ENCODE measurements around the gene TUBA4B.

TUBA4B gene

GRCh38 chr2:219218732-219219701, 34.0 kb upstream of the TUBA4B start, which contains the start of gene ABCB6:
Gene ABCB6 (minus strand): TSS chr2:219218958. CDS start chr2:219218673, 285 bp downstream.
- peak; percentile 80 to 91 for DNase-seq (ENCODE audit: low read depth in 2 of 2)

DNA sequence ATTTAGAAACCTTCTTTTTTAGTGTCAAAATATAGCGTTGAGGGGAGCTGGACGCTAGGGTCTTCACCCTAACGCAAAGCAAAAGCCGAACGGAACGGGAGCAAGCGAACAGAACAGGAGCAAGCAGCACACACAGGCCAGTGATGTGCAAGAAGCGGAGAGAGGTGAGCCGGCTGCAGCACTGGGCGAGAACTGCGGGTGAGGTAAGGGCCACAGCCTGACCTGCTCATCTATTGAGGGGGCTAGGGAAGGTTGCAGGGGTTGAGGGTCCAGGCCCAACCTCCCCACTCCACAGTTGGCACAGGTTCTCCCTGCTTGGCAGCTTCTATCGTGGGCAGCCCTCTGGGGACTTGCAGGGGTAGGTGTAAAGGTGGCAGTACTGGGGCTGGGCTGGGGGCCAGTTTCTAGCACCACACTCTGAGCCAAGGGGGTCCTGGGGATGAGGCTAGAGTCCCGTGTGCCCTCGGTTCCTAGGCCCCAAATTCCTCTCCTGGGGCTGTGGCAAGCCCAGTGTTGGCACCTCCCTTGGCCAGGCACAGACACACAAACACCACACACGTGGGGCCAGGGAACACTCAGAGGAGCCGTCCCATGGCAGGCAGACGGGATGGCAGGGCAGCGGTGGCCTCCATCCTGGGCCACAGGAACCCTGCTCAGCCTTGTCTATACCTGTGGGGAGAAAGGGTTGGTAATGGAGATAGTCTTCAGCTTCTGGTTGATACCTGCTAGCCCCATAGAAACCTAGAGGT, 33.1 kb upstream of the TUBA4B start:
- DNase-seq (ENCODE audit: low read depth in 2 of 2) = no peak

- DNase-seq (ENCODE audit: low read depth in 2 of 2) = no peak
Measured at GRCh38 chr2:219220652-219221402, 32.2 kb upstream of the TUBA4B start.

- DNase-seq (ENCODE audit: low read depth in 2 of 2) = no peak
Measured at GRCh38 chr2:219221957-219222518, 31.0 kb upstream of the TUBA4B start.

DNA sequence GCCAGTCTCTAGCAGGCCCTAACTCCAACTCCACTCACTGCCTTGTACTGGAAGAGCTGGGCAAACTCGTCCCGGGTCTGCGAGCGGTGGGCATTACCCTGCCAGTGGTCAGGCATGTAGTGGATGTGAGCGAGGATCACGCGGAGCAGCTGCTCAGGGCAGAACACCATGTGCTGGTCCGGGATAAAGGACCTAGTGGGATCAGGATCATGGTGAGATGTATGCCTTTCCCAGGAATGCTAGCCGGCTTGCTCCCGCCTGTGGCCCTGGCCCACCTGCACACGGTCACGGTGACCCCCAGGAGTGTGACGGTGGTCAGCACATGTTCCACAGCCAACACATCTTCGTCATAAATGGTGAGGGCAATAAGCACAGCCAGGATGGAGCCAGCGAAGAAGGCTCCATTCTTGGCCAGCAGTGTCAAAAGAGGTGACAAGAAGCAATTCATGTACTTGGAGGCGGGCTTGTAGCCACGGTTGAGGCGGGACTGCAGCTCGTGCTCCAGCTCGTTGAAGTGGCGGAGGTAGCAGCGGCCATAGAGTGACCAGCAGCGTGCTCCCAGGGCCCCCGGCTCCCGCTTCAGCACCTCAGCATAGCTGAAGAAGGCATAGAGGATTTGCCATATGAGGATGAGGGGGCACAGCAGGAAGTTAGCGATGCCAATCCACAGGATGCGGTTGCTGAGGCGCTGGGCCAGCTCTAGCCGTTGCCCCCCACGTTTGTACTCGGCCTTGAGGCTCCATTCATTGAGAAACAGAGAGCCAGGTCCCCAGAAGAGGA, 29.0 kb upstream of the TUBA4B start:
- DNase-seq (ENCODE audit: low read depth in 2 of 2) = no peak

DNA sequence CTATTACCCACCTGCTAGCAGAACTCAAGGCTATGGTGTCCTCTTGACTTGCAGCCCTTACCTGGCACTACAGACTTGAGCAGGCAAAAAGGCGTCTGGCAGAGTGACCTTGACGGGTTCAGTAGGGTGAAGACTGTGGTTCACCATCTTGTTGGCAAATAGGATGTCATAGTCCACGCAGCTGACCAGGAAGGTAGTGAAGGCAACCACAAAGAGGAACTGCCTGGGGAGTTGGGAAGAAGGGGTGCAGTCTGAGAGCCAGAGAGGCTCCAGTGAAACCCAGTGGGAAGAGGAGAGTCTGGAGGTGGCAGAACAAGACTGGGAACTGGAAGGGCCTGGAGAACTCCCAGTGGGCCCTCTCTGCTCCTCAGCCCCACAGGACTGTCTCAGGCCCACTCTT, 27.7 kb upstream of the TUBA4B start:
- no peak for DNase-seq (ENCODE audit: low read depth in 2 of 2)

GRCh38 chr2:219228041-219228910, 24.8 kb upstream of the TUBA4B start:
- DNase-seq (ENCODE audit: low read depth in 2 of 2) = no peak

- no peak for DNase-seq (ENCODE audit: low read depth in 2 of 2)
Measured at GRCh38 chr2:219228911-219229304, 24.1 kb upstream of the TUBA4B start.

DNA sequence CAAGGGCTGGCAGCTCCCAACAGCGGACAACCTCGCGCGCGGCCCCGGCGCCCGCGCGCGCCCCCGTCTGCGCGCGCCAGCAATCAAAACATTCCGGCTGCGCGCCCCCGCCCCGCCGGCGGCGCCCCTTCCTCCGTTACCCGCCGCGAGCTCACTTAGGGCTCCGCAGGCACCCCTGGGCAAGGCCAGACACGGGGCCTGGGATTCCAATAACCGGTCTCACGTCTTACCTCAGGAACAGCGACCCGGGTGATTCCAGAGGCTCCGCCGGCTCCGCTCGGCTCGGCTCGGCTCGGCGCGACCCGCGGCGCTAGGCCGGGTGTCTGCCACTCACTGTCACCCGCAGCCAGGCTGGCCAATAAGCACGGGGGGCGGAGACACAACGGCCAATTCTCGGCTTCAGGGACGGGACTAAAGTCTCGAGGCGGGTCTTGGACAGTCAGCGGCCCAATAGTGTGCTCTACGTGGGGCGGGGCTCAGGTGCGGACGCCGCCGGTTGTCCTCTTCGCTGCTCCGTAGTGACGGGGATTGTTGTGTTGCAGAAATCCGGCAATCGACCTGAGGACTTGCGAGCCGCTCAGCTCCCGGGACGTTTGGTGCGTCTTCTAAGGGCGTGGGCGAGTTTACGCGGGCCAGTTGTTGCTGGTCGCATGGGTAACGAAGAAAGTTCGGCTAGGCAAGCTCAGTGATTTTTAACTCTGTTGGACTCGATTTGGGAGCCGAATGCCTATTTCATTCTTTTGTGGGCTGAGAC, 23.6 kb upstream of the TUBA4B start, which contains the start of the genes ANKZF1 and ATG9A:
Gene ANKZF1 (plus strand): TSS at position 502 of the 754 bp plus-strand sequence. CDS start 452 bp downstream, outside the sequence.
Gene ATG9A (minus strand): TSS at position 332 of the 754 bp plus-strand sequence. CDS start 1,612 bp downstream, outside the sequence.
- peak; percentile 95 to 98 for DNase-seq (ENCODE audit: low read depth in 2 of 2)

DNA sequence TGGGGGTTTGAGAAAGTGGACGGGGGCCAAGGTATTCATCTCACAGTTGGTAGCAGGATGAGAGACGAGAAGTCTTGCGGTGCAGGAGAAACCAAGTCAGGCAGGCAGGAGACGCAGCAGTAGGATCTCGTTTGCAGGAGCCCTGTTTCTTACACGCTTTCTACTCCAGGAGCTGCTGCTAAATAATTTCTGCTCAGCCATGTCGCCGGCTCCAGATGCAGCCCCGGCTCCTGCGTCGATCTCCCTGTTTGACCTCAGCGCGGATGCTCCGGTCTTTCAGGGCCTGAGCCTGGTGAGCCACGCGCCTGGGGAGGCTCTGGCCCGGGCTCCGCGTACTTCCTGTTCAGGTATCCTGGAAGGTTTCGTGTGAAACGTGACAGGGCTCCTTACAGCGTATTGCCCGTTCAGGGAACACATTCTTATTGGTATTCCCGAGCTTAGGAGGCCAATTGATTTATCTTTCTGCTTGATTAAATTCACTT, 22.9 kb upstream of the TUBA4B start:
- DNase-seq (ENCODE audit: low read depth in 2 of 2) = peak in 1 of 2 experiments; percentile 64

DNA sequence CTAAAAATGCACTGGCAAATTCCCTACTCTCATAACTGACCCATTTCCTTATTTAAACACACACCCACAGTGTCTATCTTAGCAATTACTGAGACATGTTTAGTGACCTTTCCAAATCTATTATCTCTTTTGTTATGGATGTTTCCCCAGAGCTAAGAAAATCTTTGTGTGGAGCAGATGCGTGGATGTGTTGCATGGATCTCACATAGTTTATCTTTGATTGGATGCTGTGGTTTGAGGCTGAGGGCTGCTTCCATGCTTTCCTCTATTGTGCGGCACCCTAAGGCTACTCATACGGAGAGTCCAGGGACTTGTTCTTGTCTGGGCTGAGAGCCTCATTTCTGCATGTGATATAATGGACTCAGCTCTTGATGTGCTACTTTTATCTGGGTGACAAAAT, 18.7 kb upstream of the TUBA4B start:
- no peak for DNase-seq (ENCODE audit: low read depth in 2 of 2)

GRCh38 chr2:219243291-219243761, 9.7 kb upstream of the TUBA4B start:
- DNase-seq (ENCODE audit: low read depth in 2 of 2) = no peak

GRCh38 chr2:219244789-219245147, 8.3 kb upstream of the TUBA4B start:
- DNase-seq (ENCODE audit: low read depth in 2 of 2) = no peak

GRCh38 chr2:219245148-219245898, 7.7 kb upstream of the TUBA4B start, which contains the start of the genes GLB1L and STK16:
Gene GLB1L (minus strand): TSS chr2:219245444. CDS start chr2:219243573, 1,871 bp downstream.
Gene STK16 (plus strand): TSS chr2:219245479. CDS start chr2:219246000, 521 bp downstream.
- DNase-seq (ENCODE audit: low read depth in 2 of 2) = peak; percentile 84 to 88

GRCh38 chr2:219245899-219246230, 7.2 kb upstream of the TUBA4B start:
- no peak for DNase-seq (ENCODE audit: low read depth in 2 of 2)

GRCh38 chr2:219246559-219246958, 6.5 kb upstream of the TUBA4B start:
- no peak for DNase-seq (ENCODE audit: low read depth in 2 of 2)
